Embryonic facial prominence (tissue), 1 donor: Measurements from ENCODE around the gene CSF1.
"Not testable (repeated sequence)": the region's sequence is repeated elsewhere in the genome, so short reads cannot be mapped to it uniquely, and the experiment has no call there.

Experiments used
- DNase-seq: peaks from one replicate; pipeline ENCODE4 v3.0.0-alpha.2; 2016; ENCODE audit errors: extremely low spot score

The CSF1 gene

GRCh38 chr1:109937738-109938137 lies 27.1 kb downstream of the CSF1 start:
- no peak for DNase-seq

- no peak for DNase-seq
Measured at GRCh38 chr1:109938556-109938955, 27.9 kb downstream of the CSF1 start.

- DNase-seq = no peak
Measured at GRCh38 chr1:109942434-109942833, 31.8 kb downstream of the CSF1 start.

GRCh38 chr1:109944541-109944940 lies 33.9 kb downstream of the CSF1 start:
- DNase-seq = no peak

- DNase-seq = no peak
Measured at GRCh38 chr1:109946511-109946910, 35.9 kb downstream of the CSF1 start.

GRCh38 chr1:109947582-109948284 lies 37.1 kb downstream of the CSF1 start:
- no peak for DNase-seq

- no peak for DNase-seq
Measured at GRCh38 chr1:109948285-109948630, 37.6 kb downstream of the CSF1 start.

GRCh38 chr1:109950038-109950437 lies 39.4 kb downstream of the CSF1 start:
- no peak for DNase-seq

- no peak for DNase-seq
Measured at GRCh38 chr1:109950509-109950908, 39.9 kb downstream of the CSF1 start.

- DNase-seq = not testable (repeated sequence)
Measured at GRCh38 chr1:109951501-109951900, 40.9 kb downstream of the CSF1 start.

GRCh38 chr1:109954041-109954512 lies 43.4 kb downstream of the CSF1 start:
- DNase-seq = no peak

GRCh38 chr1:109959632-109959973 lies 49.0 kb downstream of the CSF1 start:
- no peak for DNase-seq

GRCh38 chr1:109959974-109960744 lies 49.5 kb downstream of the CSF1 start:
- DNase-seq = no peak

- DNase-seq = no peak
Measured at GRCh38 chr1:109960745-109961094, 50.1 kb downstream of the CSF1 start.

GRCh38 chr1:109963864-109964263 lies 53.2 kb downstream of the CSF1 start:
- DNase-seq = no peak

GRCh38 chr1:109969146-109969829 lies 58.6 kb downstream of the CSF1 start:
- no peak for DNase-seq

- DNase-seq = no peak
Measured at GRCh38 chr1:109969907-109970306, 59.3 kb downstream of the CSF1 start.

GRCh38 chr1:109971559-109971958 lies 60.9 kb downstream of the CSF1 start:
- DNase-seq = no peak

- DNase-seq = no peak
Measured at GRCh38 chr1:109974191-109974590, 63.5 kb downstream of the CSF1 start.

GRCh38 chr1:109975718-109976117 lies 65.1 kb downstream of the CSF1 start:
- no peak for DNase-seq

- DNase-seq = no peak
Measured at GRCh38 chr1:109976762-109977161, 66.1 kb downstream of the CSF1 start.

GRCh38 chr1:109977225-109977624 lies 66.6 kb downstream of the CSF1 start:
- DNase-seq = no peak
